MM.1S (cell line): ENCODE measurements around the gene MYH15.

Source experiments
- DNase-seq: peaks from one replicate; pipeline ENCODE4 v3.0.0-alpha.2; 2015
- H2AFZ ChIP-seq: fragments of 300-600 bp; sonication (generic); 2 replicates; pipeline ENCODE4 v1.6.0; 2016; ENCODE audit warnings: antibody characterized with exemption, low read length
- H3F3A ChIP-seq: fragments of 300-600 bp; sonication (generic); 2 replicates; pipeline ENCODE4 v1.6.1; 2016; ENCODE audit warnings: mild to moderate bottlenecking, antibody characterized with exemption, low read length, moderate library complexity, mixed read lengths; ENCODE audit not compliant: insufficient read depth
- H3K27ac ChIP-seq: fragments of 300-600 bp; sonication (generic); 2 replicates; pipeline ENCODE4 v1.5.1; 2016; ENCODE audit warnings: mild to moderate bottlenecking, low read length
- H3K27me3 ChIP-seq: fragments of 300-600 bp; sonication (generic); replicated peaks from 2 replicates; pipeline ENCODE4 v1.6.0; 2016; ENCODE audit warnings: low read length; ENCODE audit not compliant: insufficient read depth
- H3K36me3 ChIP-seq: fragments of 300-600 bp; sonication (generic); replicated peaks from 2 replicates; pipeline ENCODE4 v1.6.1; 2016; ENCODE audit warnings: mild to moderate bottlenecking, low read length, mixed read lengths; ENCODE audit not compliant: insufficient read depth
- H3K4me1 ChIP-seq: fragments of 300-600 bp; sonication (generic); 2 replicates; pipeline ENCODE4 v1.6.1; 2016; ENCODE audit warnings: low read length, mixed read lengths
- H3K4me2 ChIP-seq: fragments of 300-600 bp; sonication (generic); 2 replicates; pipeline ENCODE4 v1.6.0; 2016; ENCODE audit warnings: low read depth, low read length
- H3K4me3 ChIP-seq: fragments of 300-600 bp; sonication (generic); 2 replicates; pipeline ENCODE4 v1.5.1; 2016; ENCODE audit warnings: low read length, mixed read lengths
- H3K79me2 ChIP-seq: fragments of 300-600 bp; sonication (generic); 2 replicates; pipeline ENCODE4 v1.6.1; 2016; ENCODE audit warnings: mixed run types, low read length, mixed read lengths
- H3K9ac ChIP-seq: fragments of 300-600 bp; sonication (generic); 2 replicates; pipeline ENCODE4 v1.6.1; 2016; ENCODE audit warnings: low read length, mixed read lengths
- H3K9me2 ChIP-seq: fragments of 300-600 bp; sonication (generic); replicated peaks from 2 replicates; pipeline ENCODE4 v1.6.1; 2016; ENCODE audit warnings: mild to moderate bottlenecking, low read length, mixed read lengths; ENCODE audit not compliant: insufficient read depth
- H3K9me3 ChIP-seq: fragments of 300-600 bp; sonication (generic); replicated peaks from 2 replicates; pipeline ENCODE4 v1.6.1; 2016; ENCODE audit warnings: mild to moderate bottlenecking, low read length, mixed read lengths; ENCODE audit not compliant: insufficient read depth
- H4K20me1 ChIP-seq: fragments of 300-600 bp; sonication (generic); 2 replicates; pipeline ENCODE4 v1.6.1; 2016; ENCODE audit warnings: mild to moderate bottlenecking, low read length, moderate library complexity, mixed read lengths; ENCODE audit not compliant: insufficient read depth
- CTCF ChIP-seq: fragments of 300-600 bp; sonication (generic); IDR thresholded peaks from 2 replicates; pipeline ENCODE4 v1.5.1; 2016; ENCODE audit warnings: antibody characterized with exemption, low read length, mixed read lengths
- EZH2 ChIP-seq: fragments of 300-600 bp; sonication (generic); optimal IDR thresholded peaks from 2 replicates; pipeline ENCODE3; 2017; ENCODE audit warnings: low read depth, mild to moderate bottlenecking, antibody characterized with exemption, low read length, mixed read lengths
- EZH2phosphoT487 ChIP-seq: fragments of 300-600 bp; sonication (generic); IDR thresholded peaks from 2 replicates; pipeline ENCODE4 v1.6.1; 2018; ENCODE audit warnings: antibody characterized with exemption, low read length

The MYH15 gene

GRCh38 chr3:108378153-108378951 lies 132.0 kb downstream of the MYH15 start:
- no peak for TF ChIP-seq EZH2phosphoT487
- TF ChIP-seq EZH2, result no peak
- no peak for TF ChIP-seq CTCF
- no peak overlapping the region for H3K27ac ChIP-seq
- no peaks in the 10 kb centered on the region for H3K9me3 ChIP-seq
- H2AFZ ChIP-seq, result no peak overlapping the region
- H3F3A ChIP-seq, result no peaks in the 10 kb centered on the region
- no peaks in the 10 kb centered on the region for H3K79me2 ChIP-seq
- H3K4me3 ChIP-seq, result no peak overlapping the region
- H3K4me1 ChIP-seq, result peaks cover 21% of the 10 kb centered on the region
- no peaks in the 10 kb centered on the region for H3K36me3 ChIP-seq
- no peaks in the 10 kb centered on the region for H4K20me1 ChIP-seq
- DNase-seq, result peak; percentile 53
- H3K4me2 ChIP-seq, result no peak overlapping the region; the same call in 1 of the 2 replicates
- H3K27me3 ChIP-seq, result no peaks in the 10 kb centered on the region
- H3K9me2 ChIP-seq, result no peaks in the 10 kb centered on the region
- H3K9ac ChIP-seq, result no peak overlapping the region

GRCh38 chr3:108377384-108377783 lies 133.0 kb downstream of the MYH15 start:
- Histone ChIP-seq H3K4me3 (no peak overlapping the region), H3K4me1 (peaks cover 21% of the 10 kb centered on the region)

GRCh38 chr3:108376026-108376425 lies 134.4 kb downstream of the MYH15 start:
- Histone ChIP-seq H3K27me3 (no peaks in the 10 kb centered on the region), H3K27ac (no peak overlapping the region), H3K36me3 (no peaks in the 10 kb centered on the region), H3K4me1 (peaks cover 21% of the 10 kb centered on the region), H4K20me1 (no peaks in the 10 kb centered on the region), H3K4me3 (no peak overlapping the region), H3K9me3 (no peaks in the 10 kb centered on the region), H3K79me2 (no peaks in the 10 kb centered on the region), H3K4me2 (no peak overlapping the region), H3K9ac (no peak overlapping the region), H2AFZ (no peak overlapping the region), H3K9me2 (no peaks in the 10 kb centered on the region), H3F3A (no peaks in the 10 kb centered on the region)
- TF ChIP-seq EZH2phosphoT487, result no peak
- no peak for TF ChIP-seq CTCF
- no peak for TF ChIP-seq EZH2
- DNase-seq, result no peak

More at GRCh38 chr3:108377384-108377783, 133.0 kb downstream of the MYH15 start:
- Histone ChIP-seq H3K9ac (no peak overlapping the region), H3K4me2 (no peak overlapping the region), H3K27ac (no peak overlapping the region), H2AFZ (no peak overlapping the region), H3K36me3 (no peaks in the 10 kb centered on the region), H3K9me2 (no peaks in the 10 kb centered on the region), H4K20me1 (no peaks in the 10 kb centered on the region), H3F3A (no peaks in the 10 kb centered on the region), H3K9me3 (no peaks in the 10 kb centered on the region), H3K79me2 (no peaks in the 10 kb centered on the region), H3K27me3 (no peaks in the 10 kb centered on the region)
- no peak for DNase-seq
- TF ChIP-seq EZH2, result no peak
- no peak for TF ChIP-seq EZH2phosphoT487
- TF ChIP-seq CTCF, result no peak
